ENCODE results near the gene ZNRF3.
"Not testable (repeated sequence)": the region's sequence is repeated elsewhere in the genome, so short reads cannot be mapped to it uniquely, and the experiment has no call there.

ZNRF3 gene

GRCh38 chr22:29070490-29070889 is 187.1 kb downstream of the ZNRF3 start:
- DNase-seq (ENCODE audit: low spot score) = no peak

GRCh38 chr22:29071261-29072045 is 188.1 kb downstream of the ZNRF3 start:
- peak; percentile 31 for DNase-seq (ENCODE audit: low spot score)

- DNase-seq (ENCODE audit: low spot score) = peak; percentile 96
Measured at GRCh38 chr22:29072193-29072978, 189.0 kb downstream of the ZNRF3 start.

DNA sequence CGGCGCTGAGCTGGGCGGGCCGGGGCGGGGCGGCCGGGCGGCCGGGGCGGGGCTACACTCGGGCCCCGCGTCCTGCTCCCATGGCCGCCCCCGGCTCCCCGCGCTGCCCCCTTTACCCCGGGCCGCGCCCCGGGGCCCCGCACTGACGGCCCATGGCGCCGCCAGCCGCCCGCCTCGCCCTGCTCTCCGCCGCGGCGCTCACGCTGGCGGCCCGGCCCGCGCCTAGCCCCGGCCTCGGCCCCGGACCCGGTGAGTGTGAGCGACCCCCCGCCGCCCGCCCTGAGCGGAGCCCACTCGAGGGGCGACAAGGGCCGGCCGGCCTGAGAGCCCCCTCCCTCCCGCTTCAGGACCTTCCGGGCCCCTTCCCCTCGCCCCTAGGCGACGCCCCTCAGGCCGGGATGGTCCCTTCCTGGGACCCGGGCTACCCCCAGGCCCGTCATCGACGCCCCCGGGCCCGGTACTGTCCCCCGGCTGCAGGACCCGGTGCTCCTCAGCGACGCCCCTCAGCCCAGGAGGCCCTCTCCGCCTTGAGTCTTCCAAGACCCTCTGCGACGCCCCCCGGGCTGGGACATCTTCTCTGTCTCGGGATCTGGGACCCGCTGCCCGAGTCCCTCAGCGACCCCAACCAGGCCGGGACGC is 189.7 kb downstream of the ZNRF3 start, which contains the start of gene KREMEN1:
TSS of gene KREMEN1 (plus strand) at position 57 of the 639 bp plus-strand sequence. CDS start at position 153, 96 bp downstream.
- DNase-seq (ENCODE audit: low spot score) = peak; percentile 18

- DNase-seq (ENCODE audit: low spot score) = peak; percentile 46
Measured at GRCh38 chr22:29073618-29074275, 190.4 kb downstream of the ZNRF3 start.

GRCh38 chr22:29074276-29074772 is 191.0 kb downstream of the ZNRF3 start:
- DNase-seq (ENCODE audit: low spot score) = no peak

- DNase-seq (ENCODE audit: low spot score) = no peak
Measured at GRCh38 chr22:29078036-29078868, 194.9 kb downstream of the ZNRF3 start.

DNA sequence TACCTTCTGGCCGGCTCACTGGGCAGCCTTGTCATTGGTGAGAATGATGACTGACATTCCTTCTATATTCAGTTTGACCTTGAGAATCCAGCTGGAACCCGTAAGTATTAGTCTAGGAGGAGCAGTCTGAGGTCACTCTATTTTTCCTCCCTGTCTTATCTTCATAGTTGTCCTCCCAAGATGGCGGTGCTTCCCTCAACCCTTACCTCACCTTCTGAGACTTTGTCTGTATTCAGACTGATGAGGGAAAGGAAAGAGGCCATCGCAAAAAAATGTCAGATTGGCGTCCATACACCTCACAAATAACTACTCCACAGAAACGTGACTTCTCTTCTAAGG is 195.5 kb downstream of the ZNRF3 start:
- no peak for DNase-seq (ENCODE audit: low spot score)

- DNase-seq (ENCODE audit: low spot score) = no peak
Measured at GRCh38 chr22:29079218-29079901, 196.0 kb downstream of the ZNRF3 start.

DNA sequence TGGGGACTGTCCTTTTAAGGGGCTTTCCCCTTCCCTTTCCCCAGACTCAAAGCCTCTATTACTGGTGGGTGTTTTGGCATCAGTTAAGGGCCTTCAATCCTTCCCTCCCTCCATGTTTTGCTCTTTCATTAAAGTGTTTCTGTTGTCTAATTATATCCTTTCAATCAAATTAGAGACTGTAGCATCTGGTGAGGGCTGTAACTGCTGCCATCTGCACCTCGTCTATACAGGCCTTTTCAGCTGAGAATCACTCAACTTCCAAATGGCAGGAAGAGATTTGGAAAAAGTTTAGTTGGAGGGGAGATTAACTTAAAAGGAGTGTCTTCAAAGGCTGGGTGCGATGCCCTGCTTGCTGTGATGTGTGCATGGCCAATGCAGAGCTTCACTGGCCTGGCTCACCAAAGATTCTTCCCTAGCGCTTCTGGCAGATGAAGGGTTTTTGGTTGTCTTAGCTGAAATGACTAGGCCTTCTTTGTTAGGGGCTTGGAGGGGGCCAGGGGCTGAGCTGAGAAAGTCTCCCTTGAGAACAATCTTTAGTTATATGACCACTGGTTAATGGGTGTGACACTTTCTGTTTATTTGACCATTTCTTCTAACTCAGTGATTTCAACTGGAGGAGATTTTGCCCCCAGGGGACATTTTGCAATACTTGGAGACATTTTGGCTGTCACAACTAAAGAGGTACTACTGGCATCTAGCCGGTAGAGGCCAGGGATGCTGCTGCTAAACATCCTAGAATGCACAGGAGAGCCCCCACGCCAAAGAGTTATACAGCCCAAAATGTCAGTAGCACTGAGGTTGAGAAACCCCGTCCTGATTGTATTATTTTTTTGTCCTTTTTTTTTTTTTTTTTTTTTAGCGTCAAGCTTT is 197.0 kb downstream of the ZNRF3 start:
- no peak for DNase-seq (ENCODE audit: low spot score)

DNA sequence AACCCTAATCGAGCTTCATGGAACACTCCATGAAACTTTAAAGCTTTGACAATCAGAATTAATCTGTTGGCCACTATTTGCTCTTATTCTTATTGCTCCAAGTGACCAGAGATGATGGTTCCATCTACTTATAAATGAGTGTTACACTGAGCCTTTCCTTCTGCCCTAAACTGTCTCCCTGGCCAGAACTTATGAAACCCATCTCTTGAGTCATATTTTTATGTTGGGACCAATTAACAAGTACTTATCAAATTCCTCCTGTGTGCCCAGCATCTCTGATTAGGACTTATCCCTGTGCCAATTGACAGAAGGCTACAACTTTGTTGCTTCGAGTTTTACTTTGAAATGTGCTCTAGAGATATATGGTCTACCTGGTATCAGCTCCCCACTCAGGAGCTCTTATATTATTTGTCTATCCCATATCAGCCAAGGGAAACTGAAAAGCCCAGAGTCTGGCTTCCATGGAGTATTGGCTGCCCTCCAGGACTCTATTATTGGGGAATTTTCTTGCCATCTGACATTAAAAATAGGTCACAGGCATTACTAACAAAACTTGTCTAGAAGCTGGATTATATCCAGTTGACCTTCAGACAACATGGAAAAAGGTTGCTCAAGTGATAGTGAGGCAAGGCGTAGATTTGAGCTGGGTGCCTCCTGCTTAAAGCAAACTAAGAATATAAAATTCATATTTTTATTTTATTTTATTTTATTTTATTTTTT is 198.3 kb downstream of the ZNRF3 start:
- DNase-seq (ENCODE audit: low spot score) = no peak

DNA sequence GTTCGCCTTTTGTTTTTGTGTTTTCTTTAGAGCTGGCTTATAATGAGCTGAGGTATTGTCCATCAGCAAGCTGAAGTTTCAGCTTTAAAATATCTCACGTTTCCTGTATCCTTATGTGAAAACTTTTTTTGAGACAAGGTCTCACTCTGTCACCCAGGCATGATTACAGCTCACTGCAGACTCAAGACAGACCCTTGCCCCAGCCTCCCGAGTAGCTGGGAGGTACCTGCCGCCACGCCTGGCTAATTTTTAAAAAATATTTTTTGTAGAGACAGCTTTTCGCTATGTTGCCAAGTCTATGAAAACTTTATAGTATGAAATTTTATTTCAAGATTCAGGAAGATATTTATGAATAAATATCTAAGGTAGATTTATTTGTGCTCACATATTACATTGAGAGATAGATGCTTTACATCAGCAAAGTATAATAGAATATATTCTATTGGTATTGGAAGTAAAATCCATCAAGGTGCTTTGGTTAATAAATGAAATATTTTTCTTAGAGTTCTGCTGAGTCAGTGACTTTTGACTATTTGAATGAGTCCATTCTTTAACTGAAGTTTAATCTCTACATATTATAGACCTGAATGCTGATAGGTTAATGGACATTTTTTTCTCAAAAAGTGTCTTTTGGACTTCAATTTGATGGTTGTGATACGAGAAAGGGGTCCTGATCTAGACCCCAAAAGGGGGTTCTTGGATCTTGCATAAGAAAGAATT is 199.6 kb downstream of the ZNRF3 start:
- no peak for DNase-seq (ENCODE audit: low spot score)

DNA sequence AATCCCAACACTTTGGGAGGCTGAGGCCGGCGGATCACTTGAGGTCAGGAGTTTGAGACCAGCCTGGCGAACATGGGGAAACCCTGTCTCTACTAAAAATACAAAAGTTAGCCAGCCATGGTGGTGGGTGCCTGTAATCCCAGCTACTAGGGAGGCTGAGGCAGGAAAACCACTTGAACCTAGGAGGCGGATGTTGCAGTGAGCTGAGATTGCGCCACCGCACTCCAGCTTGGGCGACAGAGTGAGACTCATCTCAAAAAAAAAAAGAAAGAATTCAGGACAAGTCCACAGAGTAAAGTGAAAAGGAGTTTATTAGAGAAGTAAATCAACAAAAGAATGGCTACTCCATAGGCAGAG is 200.2 kb downstream of the ZNRF3 start:
- not testable (repeated sequence) for DNase-seq (ENCODE audit: low spot score)

DNA sequence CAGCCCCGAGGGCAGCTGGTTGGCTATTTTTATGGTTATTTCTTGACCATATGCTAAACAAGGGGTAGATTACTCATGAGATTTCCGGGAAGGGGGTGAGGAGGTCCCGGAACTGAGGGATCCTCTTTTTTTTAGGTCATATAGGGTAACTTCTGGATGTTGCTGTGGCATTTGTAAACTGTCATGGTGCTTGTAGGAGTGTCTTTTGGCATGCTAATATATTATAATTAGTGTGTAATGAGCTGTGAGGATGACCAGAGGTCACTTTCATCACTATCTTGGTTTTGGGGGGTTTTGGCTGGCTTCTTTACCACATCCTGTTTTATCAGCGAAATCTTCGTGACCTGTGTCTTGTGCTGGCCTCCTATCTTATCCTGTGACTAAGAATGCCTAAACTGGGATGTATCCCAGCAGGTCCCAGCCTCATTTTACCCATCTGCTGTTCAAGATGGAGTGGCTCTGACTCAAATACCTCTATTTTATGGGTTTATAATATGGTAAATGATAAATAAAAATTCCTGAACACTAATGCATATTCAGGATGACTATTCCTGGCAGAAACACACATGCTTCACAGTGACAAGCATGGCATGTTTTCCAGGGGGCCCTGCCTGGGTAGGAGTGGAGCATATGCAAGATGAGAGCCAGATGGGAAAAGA is 200.7 kb downstream of the ZNRF3 start:
- no peak for DNase-seq (ENCODE audit: low spot score)

DNA sequence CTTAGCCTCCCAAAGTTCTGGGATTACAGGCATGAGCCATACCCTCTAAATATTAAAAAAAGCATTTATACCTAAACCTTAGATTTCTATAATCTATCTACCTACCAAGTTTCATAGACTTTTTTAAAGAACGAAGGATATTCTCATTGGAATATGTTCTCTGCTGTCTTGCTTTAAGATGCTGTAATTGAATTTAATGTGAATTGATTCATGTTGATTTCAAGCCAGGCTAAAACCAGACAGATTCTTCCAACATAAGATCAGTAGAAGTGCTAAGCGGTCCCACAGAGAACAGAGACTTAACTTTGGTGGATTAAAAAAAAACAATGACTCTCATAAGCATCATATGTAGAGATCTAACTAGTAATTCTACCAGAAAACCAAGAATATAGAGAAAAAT is 203.6 kb downstream of the ZNRF3 start:
- no peak for DNase-seq (ENCODE audit: low spot score)

- no peak for DNase-seq (ENCODE audit: low spot score)
Measured at GRCh38 chr22:29088809-29089208, 205.4 kb downstream of the ZNRF3 start.

- DNase-seq (ENCODE audit: low spot score) = no peak
Measured at GRCh38 chr22:29089507-29089906, 206.1 kb downstream of the ZNRF3 start.

- no peak for DNase-seq (ENCODE audit: low spot score)
Measured at GRCh38 chr22:29090039-29090438, 206.7 kb downstream of the ZNRF3 start.

All from AG08396 (cell line).